IMR-90 (cell line): ENCODE measurements around the gene WBP2NL. TPM values are rescaled to one million over a fixed set of nuclear protein-coding genes. Genes with fewer than 3 reads are reported as not detected.

Experiments
- ATAC-seq: fragments of 200-7000 bp; cut with Tn5 transposase; 2 replicates; pipeline ENCODE4 v1.9.1; 2020; ENCODE audit warnings: low read depth, mild to moderate bottlenecking, moderate library complexity
- BruUV-seq: library from RNA; stranded (reverse); fragments of 400-500 nt; replicated peaks from 2 replicates; lab custom pipeline; 2021; lab: Mats Ljungman, UMichigan
- CTCF ChIA-PET: fragments of 300-600 bp; formaldehyde crosslinking; extraction: SDS; loops from one replicate; lab custom pipeline; 2021; ENCODE audit warnings: antibody characterized with exemption; lab: Yijun Ruan, JAX
- POLR2A ChIA-PET: fragments of 300-600 bp; sonication (Branson Sonifier 250); formaldehyde crosslinking; loops from one replicate; lab custom pipeline; 2022; ENCODE audit warnings: antibody characterized with exemption; ENCODE audit not compliant: unreplicated experiment; lab: Charles Lee
- DNase-seq: peaks from one replicate; pipeline ENCODE4 v3.0.0; 2013
- H2AFZ ChIP-seq: replicated peaks from 2 replicates; pipeline ENCODE3; 2013; ENCODE audit warnings: low read length, mild to moderate bottlenecking; ENCODE audit not compliant: poor library complexity
- H2AK5ac ChIP-seq: 2 replicates; pipeline ENCODE4 v1.6.1; 2013; ENCODE audit warnings: low read depth, low read length, inconsistent platforms
- H2AK9ac ChIP-seq: replicated peaks from 2 replicates; pipeline ENCODE3; 2013; ENCODE audit warnings: mild to moderate bottlenecking, low read depth, low read length, moderate library complexity; ENCODE audit not compliant: poor library complexity
- H2BK120ac ChIP-seq: 2 replicates; pipeline ENCODE4 v1.6.1; 2013; ENCODE audit warnings: low read depth, low read length, inconsistent platforms
- H2BK15ac ChIP-seq: 3 replicates; pipeline ENCODE4 v1.6.1; 2013; ENCODE audit warnings: low read depth, low read length, inconsistent platforms
- H2BK20ac ChIP-seq: 2 replicates; pipeline ENCODE4 v1.6.1; 2013; ENCODE audit warnings: low read depth, mild to moderate bottlenecking, inconsistent platforms, low read length, moderate library complexity
- H2BK5ac ChIP-seq: 2 replicates; pipeline ENCODE4 v1.6.1; 2013; ENCODE audit warnings: mild to moderate bottlenecking, low read depth, low read length, inconsistent platforms; ENCODE audit not compliant: poor library complexity, severe bottlenecking
- H3K14ac ChIP-seq: replicated peaks from 2 replicates; pipeline ENCODE4 v1.6.1; 2013; ENCODE audit warnings: low read depth, low read length, inconsistent platforms
- H3K18ac ChIP-seq: 2 replicates; pipeline ENCODE4 v1.6.1; 2013; ENCODE audit warnings: low read depth, low read length, control low read depth
- H3K23ac ChIP-seq: 2 replicates; pipeline ENCODE4 v1.6.1; 2013; ENCODE audit warnings: low read depth, low read length, inconsistent platforms
- H3K27ac ChIP-seq: 2 replicates; pipeline ENCODE4 v1.5.1; 2013; ENCODE audit warnings: mild to moderate bottlenecking, control low read depth, low read length; ENCODE audit not compliant: insufficient read depth
- H3K27me3 ChIP-seq: 2 replicates; pipeline ENCODE4 v1.6.1; 2013; ENCODE audit warnings: low read length; ENCODE audit not compliant: control insufficient read depth, insufficient read depth
- H3K36me3 ChIP-seq: 2 replicates; pipeline ENCODE4 v1.6.1; 2013; ENCODE audit warnings: low read length, mixed read lengths; ENCODE audit not compliant: control insufficient read depth, insufficient read depth
- H3K4ac ChIP-seq: 2 replicates; pipeline ENCODE4 v1.6.1; 2013; ENCODE audit warnings: low read depth, low read length, inconsistent platforms
- H3K4me1 ChIP-seq: 2 replicates; pipeline ENCODE4 v1.6.1; 2013; ENCODE audit warnings: low read length, mixed read lengths; ENCODE audit not compliant: control insufficient read depth, insufficient read depth
- H3K4me2 ChIP-seq: 2 replicates; pipeline ENCODE4 v1.6.1; 2013; ENCODE audit warnings: low read depth, mild to moderate bottlenecking, control low read depth, low read length, moderate library complexity
- H3K4me3 ChIP-seq: 2 replicates; pipeline ENCODE4 v1.5.1; 2013; ENCODE audit warnings: low read depth, mild to moderate bottlenecking, control low read depth, low read length, moderate library complexity; ENCODE audit not compliant: insufficient read depth
- H3K56ac ChIP-seq: 2 replicates; pipeline ENCODE4 v1.6.1; 2013; ENCODE audit warnings: low read length, inconsistent platforms; ENCODE audit not compliant: insufficient read depth; ENCODE audit errors: extremely low read depth
- H3K79me1 ChIP-seq, 2 experiments: 2 replicates each; pipeline ENCODE4 v1.6.1; 2013; ENCODE audit warnings: low read length in 2 of 2, inconsistent platforms in 1 of 2, low read depth in 1 of 2
- H3K9ac ChIP-seq: 2 replicates; pipeline ENCODE4 v1.6.1; 2013; ENCODE audit warnings: low read depth, low read length, control low read depth
- H3K9me1 ChIP-seq: 2 replicates; pipeline ENCODE4 v1.6.1; 2013; ENCODE audit warnings: low read length, inconsistent platforms; ENCODE audit not compliant: insufficient read depth
- H3K9me3 ChIP-seq: 2 replicates; pipeline ENCODE4 v1.6.1; 2013; ENCODE audit warnings: low read length; ENCODE audit not compliant: control insufficient read depth, insufficient read depth
- H4K20me1 ChIP-seq: 2 replicates; pipeline ENCODE4 v1.6.1; 2013; ENCODE audit warnings: low read length, inconsistent platforms; ENCODE audit not compliant: insufficient read depth
- H4K5ac ChIP-seq: 2 replicates; pipeline ENCODE4 v1.6.1; 2013; ENCODE audit warnings: mild to moderate bottlenecking, low read depth, low read length, control low read depth
- H4K8ac ChIP-seq, 2 experiments: 2 replicates each; pipeline ENCODE4 v1.6.1; 2013; ENCODE audit warnings: low read depth in 2 of 2, low read length in 2 of 2, control low read depth in 1 of 2, inconsistent platforms in 1 of 2
- H4K91ac ChIP-seq: 2 replicates; pipeline ENCODE4 v1.6.1; 2013; ENCODE audit warnings: low read depth, low read length, inconsistent platforms; ENCODE audit not compliant: insufficient read depth
- BHLHE40 ChIP-seq: fragments of 150-350 bp; IDR thresholded peaks from 2 replicates; pipeline ENCODE4 v1.6.1; 2016; ENCODE audit warnings: mild to moderate bottlenecking, low read depth, low read length
- CHD1 ChIP-seq: IDR thresholded peaks from 2 replicates; pipeline ENCODE4 v1.6.1; 2012; ENCODE audit warnings: low read depth, low read length, improper control_type of control experiment
- FOS ChIP-seq: fragments of 150-350 bp; IDR thresholded peaks from 2 replicates; pipeline ENCODE4 v1.6.1; 2016; ENCODE audit warnings: low read depth, low read length
- MAZ ChIP-seq: IDR thresholded peaks from 2 replicates; pipeline ENCODE4 v1.6.1; 2012; ENCODE audit warnings: low read depth, mild to moderate bottlenecking, low read length, improper control_type of control experiment, moderate library complexity, borderline replicate concordance
- MXI1 ChIP-seq: IDR thresholded peaks from 2 replicates; pipeline ENCODE4 v1.6.1; 2012; ENCODE audit warnings: low read depth, mild to moderate bottlenecking, low read length, moderate library complexity, borderline replicate concordance
- NFE2L2 ChIP-seq: fragments of 150-350 bp; IDR thresholded peaks from 2 replicates; pipeline ENCODE4 v1.6.1; 2016; ENCODE audit warnings: low read depth, mild to moderate bottlenecking, low read length
- RAD21 ChIP-seq: IDR thresholded peaks from 2 replicates; pipeline ENCODE4 v1.6.1; 2012; ENCODE audit warnings: low read length, improper control_type of control experiment
- RFX5 ChIP-seq: IDR thresholded peaks from 2 replicates; pipeline ENCODE4 v1.8.0; 2012; ENCODE audit warnings: low read depth, mild to moderate bottlenecking, low read length, moderate library complexity
- WGBS, 2 experiments: methylation state at CpG; one replicate each; pipeline versions ENCODE4 v1.1.5 to v1.1.7; 2013; ENCODE audit warnings: missing lambda C conversion rate in 2 of 2; ENCODE audit not compliant: insufficient read length in 1 of 2; ENCODE audit errors: extremely low coverage in 2 of 2; 5-methylcytosine and 5-hydroxymethylcytosine counted together
- dilution Hi-C: fragments of 300-500 bp; cut with HindIII; formaldehyde crosslinking; loops from one replicate; pipeline ENCODE4 v1.14.3; 2018; ENCODE audit warnings: low sequenced_read_pairs; ENCODE audit not compliant: unreplicated experiment
- in situ Hi-C: fragments of 300-500 bp; cut with MboI; formaldehyde crosslinking; loops from 3 replicates; pipeline ENCODE4 v1.14.3; 2019; ENCODE audit warnings: low sequenced_read_pairs, inconsistent platforms, mixed read lengths
- intact Hi-C: fragments of 100-400 bp; cut with micrococcal nuclease; formaldehyde crosslinking; loops from 2 replicates; pipeline ENCODE4 v1.10.0; 2022
- microRNA-seq, 2 experiments: library from miRNA; stranded (forward) in 1 of 2; unstranded in 1 of 2; fragments of 10-50 nt in 1 of 2; fragments of <30 nt in 1 of 2; gene quantifications in 1 of 2; microRNA quantifications in 1 of 2; one replicate each; pipeline versions ENCODE3 to v1.1.0; 2013 to 2020; ENCODE audit not compliant: insufficient read depth in 1 of 2, insufficient read length in 1 of 2, unreplicated experiment in 1 of 2
- polyA plus RNA-seq, 3 experiments: library from polyadenylated mRNA; depleted of rRNA; stranded (reverse); fragments of >200 nt; gene quantifications; 2 replicates each; pipeline ENCODE4 v1.2.3, GENCODE V29; 2012; ENCODE audit warnings: low replicate concordance in 1 of 3
- small RNA-seq, 5 experiments: library from RNA; depleted of rRNA; stranded (forward); fragments of <200 nt; gene quantifications; one replicate each; pipeline ENCODE3, GENCODE V24; 2012
- total RNA-seq: library from RNA; depleted of rRNA; stranded (reverse); fragments of >200 nt; gene quantifications from 2 replicates; pipeline ENCODE4 v1.2.3, GENCODE V29; 2012; rRNA removed

Gene WBP2NL
- total and polyA plus RNA-seq, 2 of the 4 experiments (the other 2 are of a cell fraction) = not detected

DNA sequence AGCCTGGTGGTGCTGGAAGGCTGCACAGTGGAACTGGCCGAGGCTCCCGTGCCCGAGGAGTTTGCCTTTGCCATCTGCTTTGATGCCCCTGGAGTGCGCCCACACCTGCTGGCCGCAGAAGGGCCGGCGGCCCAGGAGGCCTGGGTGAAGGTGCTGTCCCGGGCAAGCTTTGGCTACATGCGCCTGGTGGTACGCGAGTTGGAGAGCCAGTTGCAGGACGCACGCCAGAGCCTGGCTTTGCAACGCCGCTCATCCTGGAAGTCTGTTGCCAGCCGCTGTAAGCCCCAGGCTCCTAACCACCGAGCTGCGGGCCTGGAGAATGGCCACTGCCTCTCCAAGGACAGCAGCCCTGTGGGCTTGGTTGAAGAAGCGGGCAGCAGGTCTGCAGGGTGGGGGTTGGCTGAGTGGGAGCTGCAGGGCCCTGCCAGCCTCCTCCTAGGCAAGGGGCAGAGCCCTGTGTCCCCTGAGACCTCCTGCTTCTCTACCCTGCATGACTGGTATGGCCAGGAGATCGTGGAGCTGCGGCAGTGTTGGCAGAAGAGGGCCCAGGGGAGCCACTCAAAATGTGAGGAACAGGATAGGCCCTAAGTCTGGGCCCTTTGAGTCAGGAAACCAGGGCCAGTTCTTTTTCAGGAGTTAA, 79.0 kb downstream of the WBP2NL start:
- peaks cover 29 to 53% of the 10 kb centered on the region in 2 experiments for H3K79me1 ChIP-seq

More for the DNA sequence above, 79.0 kb downstream of the WBP2NL start:
- Histone ChIP-seq H3K27ac (no peak overlapping the region), H2BK5ac (no peak overlapping the region), H3K4ac (no peak overlapping the region), H4K20me1 (no peaks in the 10 kb centered on the region), H4K8ac (no peak overlapping the region), H2BK20ac (no peak overlapping the region), H3K14ac (no peak overlapping the region), H3K9me1 (peaks cover 22% of the 10 kb centered on the region; the same call in 1 of the 2 replicates), H2AK9ac (peak overlapping the region; percentile 60), H3K23ac (no peak overlapping the region), H3K18ac (no peak overlapping the region), H4K91ac (no peak overlapping the region), H2BK15ac (no peak overlapping the region), H3K27me3 (no peaks in the 10 kb centered on the region), H4K5ac (no peak overlapping the region), H3K9ac (no peak overlapping the region), H3K9me3 (no peaks in the 10 kb centered on the region), H2AK5ac (no peak overlapping the region), H3K4me2 (no peak overlapping the region), H3K4me1 (peaks cover 15% of the 10 kb centered on the region), H3K36me3 (peaks cover 11% of the 10 kb centered on the region), H2BK120ac (no peak overlapping the region), H2AFZ (no peak overlapping the region), H3K4me3 (no peak overlapping the region), H3K56ac (no peak overlapping the region)
- ChIA-PET CTCF (no interaction called here), POLR2A (interaction anchor here (0.6 kb wide), 1 partner anchor 480 kb away, joined by 3 read pairs; no protein-coding TSS in a partner anchor)
- ATAC-seq = no peak
- DNase-seq = no peak
- no TSS peak for BruUV-seq
- TF ChIP-seq FOS = no peak
- no peak for TF ChIP-seq CHD1
- no peak for TF ChIP-seq RFX5
- TF ChIP-seq NFE2L2 = no peak
- TF ChIP-seq MAZ = no peak
- no peak for TF ChIP-seq RAD21
- no peak for TF ChIP-seq MXI1
- no peak for TF ChIP-seq BHLHE40
- in situ Hi-C loops = no loop called here
- dilution Hi-C loops = no loop called here
- intact Hi-C loops = loop anchor here (2.0 kb wide), 1 partner anchor 111 kb away; no protein-coding TSS in a partner anchor
- 97% methylated on average over 12 of the region's 21 CpGs; no CpG with 5 or more reads in 1 of the 2 experiments for WGBS, 2 experiments

Small RNA genes within 50 kb of the gene (microRNA-seq; reads per million reads assigned to microRNA genes)
- gene SNORD13P1 (ENCODE audit: insufficient read depth, insufficient read length) = not detected

Small RNA genes within 50 kb of the gene (small RNA-seq; reads per million reads assigned to genes)
- gene SNORD13P1 = 0 reads per million in 5 experiments

Other genes starting within 250 kb of the WBP2NL start
- gene CCDC134, start 198.1 kb upstream of the WBP2NL start, total RNA-seq = 6.1 and 7.0 TPM in 2 replicates
- 5.1 and 7.5 TPM in 2 replicates for gene CCDC134, start 198.1 kb upstream of the WBP2NL start, polyA plus RNA-seq (2012; rRNA removed)
- 8.1 and 9.2 TPM in 2 replicates for gene SREBF2, start 165.7 kb upstream of the WBP2NL start, total RNA-seq
- 47.4 and 50.1 TPM in 2 replicates for gene SREBF2, start 165.7 kb upstream of the WBP2NL start, polyA plus RNA-seq (2012; rRNA removed)
- not detected in 2 replicates for gene SHISA8, start 83.7 kb upstream of the WBP2NL start, total RNA-seq
- not detected in 2 replicates for gene SHISA8, start 83.7 kb upstream of the WBP2NL start, polyA plus RNA-seq (2012; rRNA removed)
- under 0.01 TPM in 1 of 2 replicates, not detected in the other for gene TNFRSF13C, start 72.0 kb upstream of the WBP2NL start, total RNA-seq
- gene TNFRSF13C, start 72.0 kb upstream of the WBP2NL start, polyA plus RNA-seq (2012; rRNA removed) = 0.14 and 0.16 TPM in 2 replicates
- gene CENPM, start 51.6 kb upstream of the WBP2NL start, total RNA-seq = 14.7 and 18.1 TPM in 2 replicates
- gene CENPM, start 51.6 kb upstream of the WBP2NL start, polyA plus RNA-seq (2012; rRNA removed) = 20.1 and 31.3 TPM in 2 replicates
- under 0.01 and 0.18 TPM in 2 replicates for gene SEPTIN3, start 29.3 kb upstream of the WBP2NL start, total RNA-seq
- gene SEPTIN3, start 29.3 kb upstream of the WBP2NL start, polyA plus RNA-seq (2012; rRNA removed) = 0.14 and 0.15 TPM in 2 replicates
- 34.4 and 44.8 TPM in 2 replicates for gene NAGA, start 72.0 kb downstream of the WBP2NL start, total RNA-seq
- gene NAGA, start 72.0 kb downstream of the WBP2NL start, polyA plus RNA-seq (2012; rRNA removed) = 34.3 and 38.6 TPM in 2 replicates
- 6.1 and 6.5 TPM in 2 replicates for gene PHETA2, start 75.5 kb downstream of the WBP2NL start, total RNA-seq
- gene PHETA2, start 75.5 kb downstream of the WBP2NL start, polyA plus RNA-seq (2012; rRNA removed) = 10.0 and 10.9 TPM in 2 replicates
- 2.3 and 2.5 TPM in 2 replicates for gene SMDT1, start 80.9 kb downstream of the WBP2NL start, total RNA-seq
- 15.0 and 15.7 TPM in 2 replicates for gene SMDT1, start 80.9 kb downstream of the WBP2NL start, polyA plus RNA-seq (2012; rRNA removed)
- gene NDUFA6, start 92.0 kb downstream of the WBP2NL start, total RNA-seq = 48.8 and 92.2 TPM in 2 replicates
- 81.4 and 89.0 TPM in 2 replicates for gene NDUFA6, start 92.0 kb downstream of the WBP2NL start, polyA plus RNA-seq (2012; rRNA removed)
- under 0.01 TPM in 2 replicates for gene CYP2D6, start 132.0 kb downstream of the WBP2NL start, total RNA-seq
- gene CYP2D6, start 132.0 kb downstream of the WBP2NL start, polyA plus RNA-seq (2012; rRNA removed) = 0.24 TPM in 2 replicates